Liver (tissue), 9 donors: ENCODE measurements around the gene TOM1L2. TPM values are rescaled to one million over a fixed set of nuclear protein-coding genes. Genes with fewer than 3 reads are reported as not detected.
"Not testable (repeated sequence)": the region's sequence is repeated elsewhere in the genome, so short reads cannot be mapped to it uniquely, and the experiment has no call there.

ENCODE experiments used
- DNase-seq: peaks from one replicate; pipeline ENCODE4 v3.0.0-alpha.2; 2017; ENCODE audit warnings: low spot score
- H3K27ac ChIP-seq, 2 donors: one replicate each; pipeline ENCODE4 v1.7.0; 2013; ENCODE audit warnings: inconsistent platforms in 2 of 2, low read length in 2 of 2, control low read depth in 1 of 2, low read depth in 1 of 2, mild to moderate bottlenecking in 1 of 2
- H3K27me3 ChIP-seq, 4 donors: one replicate each; pipeline versions ENCODE4 v1.6.1 to v1.7.0; 2013; ENCODE audit warnings: low read length in 3 of 4, inconsistent platforms in 1 of 4, mild to moderate bottlenecking in 1 of 4, moderate library complexity in 1 of 4; ENCODE audit not compliant: control insufficient read depth in 4 of 4, insufficient read depth in 4 of 4
- H3K36me3 ChIP-seq, 4 donors: one replicate each; pipeline versions ENCODE4 v1.6.1 to v1.7.0; 2013; ENCODE audit warnings: low read length in 3 of 4, mild to moderate bottlenecking in 3 of 4, low read depth in 1 of 4, moderate library complexity in 1 of 4; ENCODE audit not compliant: control insufficient read depth in 4 of 4, insufficient read depth in 3 of 4
- H3K4me1 ChIP-seq, 4 donors: one replicate each; pipeline versions ENCODE4 v1.6.1 to v1.7.0; 2013; ENCODE audit warnings: low read length in 3 of 4, mild to moderate bottlenecking in 3 of 4, moderate library complexity in 1 of 4; ENCODE audit not compliant: control insufficient read depth in 4 of 4, insufficient read depth in 4 of 4
- H3K4me3 ChIP-seq, 3 donors: one replicate each; pipeline versions ENCODE4 v1.6.1 to v1.7.0; 2013; ENCODE audit warnings: low read length in 3 of 3, control low read depth in 1 of 3, low read depth in 1 of 3, mild to moderate bottlenecking in 1 of 3
- H3K9ac ChIP-seq, 2 donors: one replicate each; pipeline ENCODE4 v1.7.0; 2013; ENCODE audit warnings: low read length in 2 of 2, mild to moderate bottlenecking in 2 of 2, moderate library complexity in 2 of 2, control low read depth in 1 of 2, low read depth in 1 of 2
- H3K9me3 ChIP-seq, 4 donors: one replicate each; pipeline versions ENCODE4 v1.6.1 to v1.7.0; 2013; ENCODE audit warnings: low read length in 3 of 4; ENCODE audit not compliant: control insufficient read depth in 4 of 4
- ATF3 ChIP-seq: IDR thresholded peaks from 2 replicates; pipeline ENCODE4 v1.6.1; 2016; ENCODE audit warnings: antibody characterized with exemption
- EGR1 ChIP-seq, 2 donors: IDR thresholded peaks; 2 replicates each; pipeline ENCODE4 v1.6.1; 2016 to 2018; ENCODE audit warnings: antibody characterized with exemption in 2 of 2, low read depth in 2 of 2
- FOXA1 ChIP-seq: IDR thresholded peaks from 2 replicates; pipeline ENCODE4 v1.6.1; 2016; ENCODE audit warnings: antibody characterized with exemption
- FOXA2 ChIP-seq: IDR thresholded peaks from 2 replicates; pipeline ENCODE4 v1.6.1; 2016; ENCODE audit warnings: antibody characterized with exemption
- GABPA ChIP-seq, 2 donors: IDR thresholded peaks in 1 of 2; conservative IDR thresholded peaks in 1 of 2; 2 replicates each; pipeline ENCODE4 v1.6.1; 2016; ENCODE audit warnings: antibody characterized with exemption in 2 of 2, mild to moderate bottlenecking in 1 of 2, moderate library complexity in 1 of 2
- HNF4G ChIP-seq: IDR thresholded peaks from 2 replicates; pipeline ENCODE4 v1.6.1; 2016; ENCODE audit warnings: antibody characterized with exemption
- JUND ChIP-seq, 2 donors: IDR thresholded peaks; 2 replicates each; pipeline ENCODE4 v1.6.1; 2016; ENCODE audit warnings: antibody characterized with exemption in 2 of 2
- MAX ChIP-seq: IDR thresholded peaks from 2 replicates; pipeline ENCODE4 v1.6.1; 2016; ENCODE audit warnings: antibody characterized with exemption
- NR2F2 ChIP-seq: IDR thresholded peaks from 2 replicates; pipeline ENCODE4 v1.6.1; 2016; ENCODE audit warnings: antibody characterized with exemption
- RAD21 ChIP-seq, 2 donors: IDR thresholded peaks; 2 replicates each; pipeline ENCODE4 v1.6.1; 2016; ENCODE audit warnings: antibody characterized with exemption in 2 of 2, mild to moderate bottlenecking in 2 of 2
- RXRA ChIP-seq, 2 donors: IDR thresholded peaks; 2 replicates each; pipeline ENCODE4 v1.6.1; 2017 to 2018; ENCODE audit warnings: antibody characterized with exemption in 2 of 2, mild to moderate bottlenecking in 1 of 2
- SP1 ChIP-seq: IDR thresholded peaks from 2 replicates; pipeline ENCODE4 v1.6.1; 2018; ENCODE audit warnings: antibody characterized with exemption, mild to moderate bottlenecking
- YY1 ChIP-seq: IDR thresholded peaks from 2 replicates; pipeline ENCODE4 v1.6.1; 2016; ENCODE audit warnings: antibody characterized with exemption, mild to moderate bottlenecking
- ZBTB33 ChIP-seq: IDR thresholded peaks from 2 replicates; pipeline ENCODE4 v1.6.1; 2016; ENCODE audit warnings: antibody characterized with exemption
- WGBS: extraction: QIAGEN DNeasy Blood & Tissue Kit; methylation state at CpG from one replicate; pipeline ENCODE4 v1.1.7; 2013; 5-methylcytosine and 5-hydroxymethylcytosine counted together
- polyA plus RNA-seq, 2 donors: library from polyadenylated mRNA; stranded (reverse) in 1 of 2; unstranded in 1 of 2; fragments of 200-250 nt in 1 of 2; fragments of >200 nt in 1 of 2; fragmentation: Nextera tagmentation in 1 of 2; extraction: Ambion mirVana in 1 of 2; gene quantifications; one replicate each; pipeline versions ENCODE4 v1.2.1 to v1.2.3, GENCODE V29; 2013 to 2015
- total RNA-seq, 2 donors: library from RNA; depleted of rRNA; stranded (reverse); fragments of >200 nt; gene quantifications; one replicate each; pipeline ENCODE4 v1.2.3, GENCODE V29; 2014
- TF ChIP-seq, protein P1 (sequence below): IDR thresholded peaks from 2 replicates; pipeline ENCODE4 v1.6.1; 2016; ENCODE audit warnings: antibody characterized with exemption, mild to moderate bottlenecking
- donor health status: healthy.
- donor health status: healthy.
- donor health status: healthy.
- donor health status: healthy.
- donor health status: healthy.

Gene TOM1L2
- total and polyA plus RNA-seq, 4 donors = 5.0 to 24.0 (median 9.3) TPM

DNA sequence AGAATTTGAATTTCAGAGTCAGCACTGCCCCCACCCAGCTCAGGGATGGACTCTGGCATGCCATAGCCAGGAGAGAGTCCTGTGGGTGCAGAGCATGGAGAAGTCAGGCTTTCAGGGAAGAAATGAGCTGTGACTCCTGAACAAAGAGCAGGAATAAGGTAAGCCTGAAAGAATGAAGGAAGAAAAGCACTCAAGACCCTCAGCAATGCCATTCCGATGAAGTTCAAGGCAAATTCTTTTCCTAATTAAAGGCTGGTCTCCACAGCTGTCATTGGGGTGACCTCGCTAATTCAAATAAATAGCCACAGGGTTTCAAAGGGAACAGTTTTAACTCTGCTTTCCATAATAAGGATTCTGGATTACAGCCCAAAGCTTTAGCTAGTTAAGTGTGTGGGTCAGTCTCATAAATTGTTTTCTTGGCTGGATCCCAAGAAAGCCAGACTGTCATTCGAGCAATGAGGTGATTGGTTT, 31.7 kb downstream of the TOM1L2 start:
- Histone ChIP-seq H3K9ac (no peak overlapping the region), H3K36me3 (no peaks in the 10 kb centered on the region), H3K9me3 (no peaks in the 10 kb centered on the region), H3K4me3 (no peak overlapping the region), H3K4me1 (peaks cover 0 to 11% (median 1%) of the 10 kb centered on the region in 4 donors), H3K27ac (no peak overlapping the region), H3K27me3 (no peaks in the 10 kb centered on the region)
- DNase-seq = no peak
- TF ChIP-seq RAD21 (IDR thresholded peaks at IDR 0.05) (no peak), SP1 (no peak), MAX (no peak), GABPA (IDR thresholded peaks at IDR 0.05 in 1 of 2, conservative IDR thresholded peaks at IDR 0.05 in 1 of 2) (no peak), JUND (IDR thresholded peaks at IDR 0.05) (no peak), RXRA (IDR thresholded peaks at IDR 0.05) (no peak), YY1 (no peak), FOXA2 (no peak), FOXA1 (no peak), ATF3 (no peak)
- WGBS = 77% methylated on average over 3 of the region's 3 CpGs

- H3K9ac ChIP-seq, H3K4me3 ChIP-seq, H3K9me3 ChIP-seq, H3K27ac ChIP-seq, H3K27me3 ChIP-seq, H3K36me3 ChIP-seq, DNase-seq: not testable (repeated sequence)
- WGBS = 96% methylated on average over 7 of the region's 7 CpGs
- peaks cover 0 to 11% (median 1%) of the 10 kb centered on the region in 4 donors for H3K4me1 ChIP-seq
Measured at GRCh38 chr17:17939941-17940340, 32.3 kb downstream of the TOM1L2 start.

GRCh38 chr17:17938388-17939107, 33.7 kb downstream of the TOM1L2 start:
- TF ChIP-seq YY1 = no peak
- TF ChIP-seq GABPA (IDR thresholded peaks at IDR 0.05 in 1 of 2, conservative IDR thresholded peaks at IDR 0.05 in 1 of 2) = no peak
- TF ChIP-seq HNF4G = no peak
- no peak for TF ChIP-seq RXRA (IDR thresholded peaks at IDR 0.05)
- no peak for TF ChIP-seq ZBTB33
- TF ChIP-seq EGR1 (IDR thresholded peaks at IDR 0.05; ENCODE audit: low read depth in 2 of 2) = no peak
- TF ChIP-seq ATF3 = no peak
- TF ChIP-seq FOXA2 = no peak
- no peak for TF ChIP-seq FOXA1
- no peak for TF ChIP-seq MAX
- TF ChIP-seq, protein P1, sequence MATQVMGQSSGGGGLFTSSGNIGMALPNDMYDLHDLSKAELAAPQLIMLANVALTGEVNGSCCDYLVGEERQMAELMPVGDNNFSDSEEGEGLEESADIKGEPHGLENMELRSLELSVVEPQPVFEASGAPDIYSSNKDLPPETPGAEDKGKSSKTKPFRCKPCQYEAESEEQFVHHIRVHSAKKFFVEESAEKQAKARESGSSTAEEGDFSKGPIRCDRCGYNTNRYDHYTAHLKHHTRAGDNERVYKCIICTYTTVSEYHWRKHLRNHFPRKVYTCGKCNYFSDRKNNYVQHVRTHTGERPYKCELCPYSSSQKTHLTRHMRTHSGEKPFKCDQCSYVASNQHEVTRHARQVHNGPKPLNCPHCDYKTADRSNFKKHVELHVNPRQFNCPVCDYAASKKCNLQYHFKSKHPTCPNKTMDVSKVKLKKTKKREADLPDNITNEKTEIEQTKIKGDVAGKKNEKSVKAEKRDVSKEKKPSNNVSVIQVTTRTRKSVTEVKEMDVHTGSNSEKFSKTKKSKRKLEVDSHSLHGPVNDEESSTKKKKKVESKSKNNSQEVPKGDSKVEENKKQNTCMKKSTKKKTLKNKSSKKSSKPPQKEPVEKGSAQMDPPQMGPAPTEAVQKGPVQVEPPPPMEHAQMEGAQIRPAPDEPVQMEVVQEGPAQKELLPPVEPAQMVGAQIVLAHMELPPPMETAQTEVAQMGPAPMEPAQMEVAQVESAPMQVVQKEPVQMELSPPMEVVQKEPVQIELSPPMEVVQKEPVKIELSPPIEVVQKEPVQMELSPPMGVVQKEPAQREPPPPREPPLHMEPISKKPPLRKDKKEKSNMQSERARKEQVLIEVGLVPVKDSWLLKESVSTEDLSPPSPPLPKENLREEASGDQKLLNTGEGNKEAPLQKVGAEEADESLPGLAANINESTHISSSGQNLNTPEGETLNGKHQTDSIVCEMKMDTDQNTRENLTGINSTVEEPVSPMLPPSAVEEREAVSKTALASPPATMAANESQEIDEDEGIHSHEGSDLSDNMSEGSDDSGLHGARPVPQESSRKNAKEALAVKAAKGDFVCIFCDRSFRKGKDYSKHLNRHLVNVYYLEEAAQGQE = no peak
- TF ChIP-seq NR2F2 = no peak
- no peak for TF ChIP-seq JUND (IDR thresholded peaks at IDR 0.05)
- no peak for TF ChIP-seq RAD21 (IDR thresholded peaks at IDR 0.05)
- no peak for TF ChIP-seq SP1
- H3K4me1 ChIP-seq = peaks cover 0 to 11% (median 1%) of the 10 kb centered on the region in 4 donors
- H3K9ac ChIP-seq = no peak overlapping the region

More at GRCh38 chr17:17938388-17939107, 33.7 kb downstream of the TOM1L2 start:
- Histone ChIP-seq H3K27me3 (no peaks in the 10 kb centered on the region), H3K9me3 (no peaks in the 10 kb centered on the region), H3K4me3 (no peak overlapping the region), H3K36me3 (no peaks in the 10 kb centered on the region), H3K27ac (no peak overlapping the region)
- DNase-seq = no peak
- WGBS = 94% methylated on average over 8 of the region's 8 CpGs
